GM12865 (cell line): ENCODE data around the gene AIFM2.
"Not testable (repeated sequence)": the region's sequence is repeated elsewhere in the genome, so short reads cannot be mapped to it uniquely, and the experiment has no call there.

Experiments
- DNase-seq: peaks from one replicate; pipeline ENCODE4 v3.0.0; 2010; ENCODE audit warnings: low read depth
- H3K4me3 ChIP-seq: 2 replicates; pipeline ENCODE4 v1.5.1; 2011; ENCODE audit warnings: mild to moderate bottlenecking, low read depth, low read length, control low read depth
- CTCF ChIP-seq: IDR thresholded peaks from 2 replicates; pipeline ENCODE4 v1.5.1; 2011; ENCODE audit warnings: low read length, control low read depth, low read depth, inconsistent platforms; ENCODE audit not compliant: insufficient read depth; ENCODE audit errors: missing control alignments

The AIFM2 gene

GRCh38 chr10:70087616-70088307 is 44.9 kb downstream of the AIFM2 start:
- H3K4me3 ChIP-seq: no peak overlapping the region

GRCh38 chr10:70085975-70086613 is 46.5 kb downstream of the AIFM2 start:
- no peak for DNase-seq
- TF ChIP-seq CTCF: no peak
- no peak overlapping the region for H3K4me3 ChIP-seq

More at GRCh38 chr10:70087616-70088307, 44.9 kb downstream of the AIFM2 start:
- no peak for TF ChIP-seq CTCF
- DNase-seq: no peak

GRCh38 chr10:70084189-70084588 is 48.4 kb downstream of the AIFM2 start:
- H3K4me3 ChIP-seq: no peak overlapping the region
- no peak for TF ChIP-seq CTCF
- no peak for DNase-seq

GRCh38 chr10:70080789-70081188 is 51.8 kb downstream of the AIFM2 start:
- not testable (repeated sequence) for DNase-seq, H3K4me3 ChIP-seq

- no peak overlapping the region for H3K4me3 ChIP-seq
- DNase-seq: no peak
- no peak for TF ChIP-seq CTCF
These were observed 53.7 kb downstream of the AIFM2 start for GRCh38 chr10:70078937-70079336.

- H3K4me3 ChIP-seq: no peak overlapping the region
- TF ChIP-seq CTCF: no peak
- DNase-seq: no peak
These were observed 54.3 kb downstream of the AIFM2 start for GRCh38 chr10:70078329-70078728.

- TF ChIP-seq CTCF: no peak
- H3K4me3 ChIP-seq: no peak overlapping the region
- DNase-seq: no peak
These were observed 57.7 kb downstream of the AIFM2 start for GRCh38 chr10:70074971-70075370.
